Stimulated activated naive CD8-positive, alpha-beta T cell treated with anti-CD3 and anti-CD28 coated beads, Interleukin-15, amount 100 ng/mL, for 72 hours (primary cell): ENCODE results near the gene ELK1.

ENCODE experiments used
- ATAC-seq: fragments of 150-1000 bp; cut with Tn5 transposase; 2 replicates; pipeline ENCODE4 v1.10.0; 2021; ENCODE audit warnings: mild to moderate bottlenecking, moderate library complexity
- DNase-seq, 2 donors: peaks; one replicate each; pipeline ENCODE4 v3.0.0; 2021 to 2022
- H3K27ac Mint-ChIP-seq, 2 donors: one replicate each; pipeline ENCODE4 v1.8.0; 2022; ENCODE audit warnings: mild to moderate bottlenecking in 2 of 2, mixed read lengths in 2 of 2, moderate library complexity in 2 of 2
- H3K27me3 Mint-ChIP-seq: one replicate; pipeline ENCODE4 v1.8.0; 2022; ENCODE audit warnings: mixed read lengths
- H3K4me1 Mint-ChIP-seq: one replicate; pipeline ENCODE4 v1.8.0; 2022; ENCODE audit warnings: mild to moderate bottlenecking, mixed read lengths
- H3K4me3 Mint-ChIP-seq, 2 donors: one replicate each; pipeline ENCODE4 v1.8.0; 2022; ENCODE audit warnings: mild to moderate bottlenecking in 2 of 2, mixed read lengths in 2 of 2, moderate library complexity in 1 of 2
- H3K9me3 Mint-ChIP-seq, 2 donors: one replicate each; pipeline ENCODE4 v1.8.0; 2022; ENCODE audit warnings: mixed read lengths in 2 of 2

Gene ELK1

DNA sequence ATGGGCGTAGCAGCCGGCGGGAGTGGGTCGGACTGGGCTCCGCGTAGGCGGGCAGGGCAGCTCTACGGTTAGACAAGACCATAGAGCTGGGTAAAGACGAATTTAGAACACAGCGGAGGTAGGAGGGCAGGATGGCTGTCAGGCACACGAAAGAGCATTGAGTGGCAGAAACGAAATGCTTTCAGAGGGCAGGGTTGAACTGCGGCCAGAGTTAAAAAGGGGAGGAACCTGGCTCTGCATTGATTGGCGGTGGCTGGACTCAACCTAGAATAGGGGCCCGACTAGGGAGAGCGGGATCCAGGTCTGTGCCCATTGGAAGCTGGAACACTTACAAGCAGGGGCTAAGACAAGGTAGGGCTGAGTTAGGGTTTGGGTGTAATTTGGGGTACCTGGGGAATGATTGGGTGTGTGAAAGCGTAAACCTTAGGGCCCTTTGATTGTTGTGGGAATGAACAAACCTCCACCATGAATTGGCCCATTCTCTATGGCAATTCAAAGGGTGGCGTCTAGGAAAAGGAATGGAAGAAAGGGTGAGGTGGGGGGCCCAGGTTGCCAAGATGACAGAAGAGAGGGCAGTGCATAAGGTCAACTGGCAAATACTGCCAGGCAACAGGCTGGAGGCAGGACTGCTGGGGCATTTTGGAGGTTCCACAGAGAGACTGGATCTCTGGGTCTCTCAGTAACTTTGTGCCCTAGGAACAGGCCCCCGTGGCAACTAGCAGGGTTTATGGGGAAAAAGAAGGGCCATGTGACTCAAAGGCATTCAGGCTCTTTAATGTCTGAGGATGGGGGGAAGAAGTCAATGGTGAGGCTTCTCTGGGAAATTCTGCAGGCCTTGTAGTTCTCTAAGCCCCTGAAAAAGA, 911 bp upstream of the ELK1 start:
- no peaks in the 10 kb centered on the region for H3K27me3 Mint-ChIP-seq
- peaks cover 64% of the 10 kb centered on the region for H3K4me1 Mint-ChIP-seq
- H3K27ac Mint-ChIP-seq, result peak overlapping the region; percentile 91 to 98

DNA sequence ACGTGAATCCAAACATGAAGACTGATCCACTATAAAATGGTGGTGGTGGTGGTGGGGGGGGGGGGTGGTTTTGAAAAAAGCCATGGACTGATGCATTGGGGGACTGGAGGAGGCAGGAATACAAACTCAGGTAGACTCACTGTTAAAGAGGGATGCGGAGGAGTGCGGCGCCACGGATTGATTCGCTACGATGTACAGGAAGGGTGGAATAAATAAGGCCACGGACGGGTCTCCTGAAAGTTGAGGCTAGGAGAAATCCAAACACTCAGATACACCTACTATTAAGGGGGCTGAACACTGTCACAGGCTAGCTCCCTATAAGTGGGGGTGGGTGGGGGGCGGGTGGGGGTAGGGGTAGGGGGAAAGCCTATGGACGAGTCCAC, 591 bp downstream of the ELK1 start:
- H3K9me3 Mint-ChIP-seq, result no peaks in the 10 kb centered on the region
- ATAC-seq (no peak), DNase-seq (no peak)
- H3K27ac Mint-ChIP-seq, result peak overlapping the region; percentile 76 to 97
- peaks cover 68% of the 10 kb centered on the region for H3K4me1 Mint-ChIP-seq
- peak overlapping the region; percentile 91 to 96 for H3K4me3 Mint-ChIP-seq
- no peaks in the 10 kb centered on the region for H3K27me3 Mint-ChIP-seq

More for the DNA sequence above, 911 bp upstream of the ELK1 start:
- peak overlapping the region; percentile 91 to 94 for H3K4me3 Mint-ChIP-seq
- no peaks in the 10 kb centered on the region for H3K9me3 Mint-ChIP-seq
- ATAC-seq (no peak), DNase-seq (no peak)

DNA sequence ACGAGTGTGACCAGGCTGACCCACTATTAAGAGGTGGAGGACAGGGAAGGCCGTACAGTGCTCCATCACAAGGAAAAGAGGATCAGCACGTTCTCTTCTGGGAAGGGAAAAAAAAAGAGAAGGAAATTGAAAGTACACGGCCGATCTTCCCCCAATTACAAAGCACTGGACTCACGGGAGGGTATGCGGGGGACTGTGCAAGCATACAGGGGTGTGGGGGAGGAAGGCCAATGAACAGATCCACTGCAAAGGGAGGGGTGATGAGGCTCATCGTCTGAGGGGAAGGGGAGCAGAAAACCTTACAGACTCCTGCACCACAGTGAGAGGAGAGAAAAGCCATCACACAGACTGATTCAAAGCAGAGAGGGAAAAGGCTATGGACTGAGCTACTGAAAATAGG, 1.1 kb downstream of the ELK1 start:
- DNase-seq, result no peak
- H3K27ac Mint-ChIP-seq, result peak overlapping the region; percentile 93 to 97
- H3K9me3 Mint-ChIP-seq, result no peaks in the 10 kb centered on the region
- ATAC-seq, result no peak
- peaks cover 73% of the 10 kb centered on the region for H3K4me1 Mint-ChIP-seq
- H3K4me3 Mint-ChIP-seq, result peak overlapping the region; percentile 82 to 96
- no peaks in the 10 kb centered on the region for H3K27me3 Mint-ChIP-seq

DNA sequence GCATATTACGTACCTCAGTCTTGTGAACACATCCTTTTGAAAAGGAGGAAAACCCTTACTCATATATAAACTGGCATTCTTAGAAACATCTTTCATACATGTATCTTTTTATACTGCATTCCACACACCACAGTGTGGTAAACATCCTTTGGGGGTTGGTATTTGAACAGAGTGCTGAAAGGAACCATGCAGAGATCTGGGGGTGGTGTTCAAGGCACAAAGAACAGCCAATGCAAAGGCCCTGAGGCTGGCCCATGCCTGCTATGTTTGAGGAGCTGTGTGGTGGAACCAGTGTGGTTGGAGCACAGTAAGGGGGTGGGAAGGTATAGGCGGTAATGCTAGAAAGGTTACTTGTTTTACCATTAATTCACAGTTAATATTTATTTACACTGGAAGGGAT, 2.0 kb downstream of the ELK1 start:
- H3K9me3 Mint-ChIP-seq, result no peaks in the 10 kb centered on the region
- H3K4me1 Mint-ChIP-seq, result peaks cover 76% of the 10 kb centered on the region
- no peaks in the 10 kb centered on the region for H3K27me3 Mint-ChIP-seq
- DNase-seq (no peak), ATAC-seq (no peak)
- H3K4me3 Mint-ChIP-seq, result peak overlapping the region; percentile 82 to 96
- H3K27ac Mint-ChIP-seq, result peak overlapping the region in 1 of 2 donors; percentile 78

DNA sequence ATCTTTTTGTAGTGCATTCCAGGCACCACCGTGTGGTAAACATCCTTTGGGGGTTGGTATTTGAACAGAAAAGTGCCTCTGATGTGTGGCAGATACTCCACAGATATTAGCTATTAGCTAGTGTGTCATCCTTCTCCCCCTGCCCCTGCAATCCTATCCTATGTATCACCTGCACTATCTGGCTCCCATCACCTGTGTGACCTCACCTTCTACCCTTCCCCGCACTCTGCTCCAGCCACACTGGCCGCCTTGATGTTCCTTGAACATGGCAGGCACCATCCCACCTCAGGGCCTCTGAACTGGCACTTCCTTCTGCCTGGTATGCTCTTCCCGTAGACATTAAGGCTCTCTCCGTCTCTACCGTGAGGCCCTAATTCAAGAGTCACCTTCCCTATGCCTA, 3.7 kb downstream of the ELK1 start:
- Mint-ChIP-seq H3K4me1 (peaks cover 63% of the 10 kb centered on the region), H3K9me3 (no peaks in the 10 kb centered on the region), H3K4me3 (no peak overlapping the region), H3K27me3 (no peaks in the 10 kb centered on the region), H3K27ac (no peak overlapping the region)
- DNase-seq (no peak), ATAC-seq (no peak)

DNA sequence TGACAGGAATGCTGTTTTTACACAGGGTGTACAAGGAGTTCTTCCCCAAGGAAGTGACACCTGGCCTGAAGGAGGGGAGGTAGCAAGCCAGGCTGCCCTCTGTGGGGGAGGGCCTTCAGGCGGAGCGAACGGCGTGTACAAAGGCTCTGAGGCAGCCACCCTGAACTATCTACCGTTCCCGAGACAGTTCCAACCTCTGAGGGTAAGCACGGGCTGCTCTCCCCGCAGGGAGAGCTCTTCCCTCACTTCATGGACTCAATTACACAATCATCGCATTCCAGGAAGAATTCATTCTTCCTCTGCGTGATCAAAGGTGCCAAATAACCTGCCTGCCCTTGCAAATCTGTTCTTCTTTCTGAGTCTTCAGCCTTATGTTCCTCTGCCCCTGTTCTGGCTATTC, 4.8 kb downstream of the ELK1 start:
- H3K27ac Mint-ChIP-seq, result no peak overlapping the region
- no peaks in the 10 kb centered on the region for H3K9me3 Mint-ChIP-seq
- no peak overlapping the region for H3K4me3 Mint-ChIP-seq
- DNase-seq (no peak), ATAC-seq (no peak)
- peaks cover 53% of the 10 kb centered on the region for H3K4me1 Mint-ChIP-seq
- no peaks in the 10 kb centered on the region for H3K27me3 Mint-ChIP-seq

DNA sequence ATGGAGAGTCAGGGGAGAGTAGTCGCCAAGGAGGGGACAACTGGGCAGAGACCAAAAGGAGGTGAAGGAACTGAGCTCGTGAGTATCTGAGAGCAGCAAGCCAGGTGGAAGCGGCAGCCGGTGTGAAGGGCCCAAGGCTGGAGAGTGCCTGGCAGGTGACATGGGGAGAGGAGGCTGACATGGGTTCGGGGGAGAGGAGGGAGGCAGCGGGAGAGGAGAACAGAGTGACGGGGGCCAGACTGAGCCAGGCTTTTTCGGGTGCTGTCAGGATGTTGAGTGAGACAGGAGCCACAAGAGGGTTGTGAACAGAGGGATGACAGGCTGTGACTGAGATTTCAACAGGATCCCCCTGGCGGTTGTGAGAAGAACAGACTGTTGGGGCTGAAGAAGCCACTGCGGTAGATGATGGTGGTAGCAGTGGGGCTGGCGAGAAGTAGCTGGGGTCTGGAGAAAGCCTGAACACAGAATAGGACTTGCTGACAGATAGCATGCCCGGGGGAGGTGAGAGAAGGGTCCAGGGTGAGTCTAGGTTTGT, 5.7 kb downstream of the ELK1 start:
- Mint-ChIP-seq H3K27ac (no peak overlapping the region), H3K9me3 (peaks cover 0 to 6% of the 10 kb centered on the region in 2 donors), H3K4me3 (no peak overlapping the region), H3K27me3 (no peaks in the 10 kb centered on the region), H3K4me1 (peaks cover 54% of the 10 kb centered on the region)
- DNase-seq (no peak), ATAC-seq (no peak)

DNA sequence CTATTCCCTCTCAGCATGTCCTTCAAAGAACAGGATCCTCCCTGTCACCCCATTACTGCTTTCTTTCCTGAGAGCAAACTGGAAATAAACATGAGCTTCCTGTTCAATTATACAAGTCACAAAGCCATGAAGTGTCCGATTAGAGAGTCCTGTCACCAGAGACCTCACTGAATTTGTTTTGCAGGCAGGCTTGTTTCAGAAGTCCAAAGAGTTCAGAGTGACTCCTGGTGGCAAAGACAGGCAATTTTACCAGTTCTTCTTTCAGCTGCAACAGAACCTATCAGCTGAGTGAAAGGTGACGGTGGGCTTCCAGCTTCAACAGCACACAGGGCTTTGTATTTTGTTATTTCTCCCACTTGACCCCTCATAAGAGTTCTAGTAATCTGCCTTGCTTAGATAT, 6.4 kb downstream of the ELK1 start:
- no peak for ATAC-seq
- H3K27me3 Mint-ChIP-seq, result no peaks in the 10 kb centered on the region
- H3K9me3 Mint-ChIP-seq, result peaks cover 0 to 8% of the 10 kb centered on the region in 2 donors
- DNase-seq, result no peak
- no peak overlapping the region for H3K27ac Mint-ChIP-seq
- H3K4me1 Mint-ChIP-seq, result peaks cover 55% of the 10 kb centered on the region
- no peak overlapping the region for H3K4me3 Mint-ChIP-seq

DNA sequence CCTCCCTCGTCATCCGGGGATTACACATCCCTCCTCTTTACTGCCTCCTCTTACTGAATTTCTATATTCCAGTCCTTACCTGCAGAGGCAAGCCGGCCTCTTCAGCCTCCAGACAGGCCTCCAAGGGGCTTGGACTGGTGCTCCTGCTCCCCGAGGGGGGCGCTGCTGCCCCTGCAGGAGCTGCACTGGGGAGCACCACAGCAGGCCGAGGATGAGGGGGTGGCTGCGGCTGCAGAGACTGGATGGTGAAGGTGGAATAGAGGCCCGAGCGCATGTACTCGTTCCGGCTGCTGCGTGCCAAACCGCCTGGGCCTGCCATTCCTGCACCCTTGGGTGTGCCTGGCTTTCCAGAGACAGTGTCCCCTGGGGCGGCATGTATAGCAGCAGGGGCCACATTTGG, 11.5 kb downstream of the ELK1 start:
- Mint-ChIP-seq H3K9me3 (peaks cover 0 to 8% of the 10 kb centered on the region in 2 donors), H3K27ac (peak overlapping the region in 1 of 2 donors; percentile 13), H3K4me3 (peak overlapping the region in 1 of 2 donors; percentile 9), H3K4me1 (peaks cover 40% of the 10 kb centered on the region), H3K27me3 (no peaks in the 10 kb centered on the region)
- no peak for DNase-seq
- no peak for ATAC-seq

DNA sequence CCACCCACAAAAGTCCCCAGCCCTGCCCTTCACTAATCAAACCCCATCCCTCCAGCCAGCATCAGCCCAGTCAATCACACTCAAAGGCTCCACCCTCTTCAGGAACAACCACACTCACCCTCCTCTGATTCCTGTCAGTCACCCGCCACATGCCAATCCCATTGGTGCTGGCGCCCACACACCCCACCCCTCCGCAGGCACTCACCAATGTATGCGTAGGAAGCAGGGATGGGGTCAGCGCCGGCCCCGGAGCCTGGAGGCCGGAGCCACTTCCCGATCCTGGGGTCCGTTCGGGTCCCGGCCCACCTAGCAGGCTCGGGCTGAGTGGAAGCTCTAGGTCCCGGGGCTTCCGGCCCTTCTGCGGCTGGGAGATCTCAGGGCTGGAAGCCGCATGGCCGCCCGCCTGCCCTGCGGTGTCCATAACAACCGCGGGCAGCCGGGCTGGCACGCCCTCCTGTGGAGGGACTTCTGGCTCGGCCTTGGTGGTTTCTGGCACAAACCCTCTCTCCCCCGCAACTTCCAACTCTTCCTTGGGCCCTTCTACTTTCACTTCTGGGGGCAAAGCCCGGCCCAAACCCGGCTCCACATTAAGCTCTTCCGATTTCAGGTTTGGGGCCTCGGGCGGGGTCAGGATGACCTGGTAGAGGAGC, 12.7 kb downstream of the ELK1 start:
- H3K4me3 Mint-ChIP-seq, result peak overlapping the region; percentile 40 to 43
- ATAC-seq (peak; percentile 51), DNase-seq (no peak)
- H3K27me3 Mint-ChIP-seq, result no peaks in the 10 kb centered on the region
- peaks cover 40% of the 10 kb centered on the region for H3K4me1 Mint-ChIP-seq
- H3K9me3 Mint-ChIP-seq, result peaks cover 0 to 8% of the 10 kb centered on the region in 2 donors
- H3K27ac Mint-ChIP-seq, result peak overlapping the region in 1 of 2 donors; percentile 28

DNA sequence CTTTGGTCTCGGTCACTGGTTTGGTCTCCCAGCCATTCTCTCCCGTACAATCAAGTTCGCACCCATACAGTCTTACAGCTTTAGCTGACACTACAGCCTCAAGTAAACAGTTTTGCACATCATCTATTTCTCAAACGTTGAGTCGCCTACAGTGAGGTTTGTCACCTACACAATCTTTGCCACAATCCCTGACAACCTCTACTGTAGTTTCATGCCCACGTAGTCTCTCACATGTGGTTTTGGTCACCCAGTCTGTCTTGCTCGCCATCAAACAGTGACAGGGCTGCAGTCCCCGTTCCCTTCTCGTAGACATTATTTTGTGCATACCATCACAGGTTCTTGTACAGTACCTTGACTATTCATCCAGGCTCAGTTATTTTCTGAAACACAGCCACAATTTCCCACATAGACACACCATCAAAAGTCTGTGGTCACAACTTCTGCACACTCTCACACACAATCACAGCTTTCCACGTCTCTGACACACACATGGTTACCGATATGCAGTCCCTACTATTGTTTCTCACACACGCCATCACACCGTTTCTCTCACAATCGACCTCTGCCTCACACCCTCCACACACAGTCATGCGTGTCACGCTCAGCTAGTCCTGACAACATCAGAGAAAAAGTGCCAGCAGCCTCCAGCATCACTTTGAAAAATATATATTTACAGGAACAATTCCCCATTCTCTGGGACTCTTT, 15.3 kb downstream of the ELK1 start:
- Mint-ChIP-seq H3K27me3 (no peaks in the 10 kb centered on the region), H3K9me3 (peaks cover 0 to 5% of the 10 kb centered on the region in 2 donors), H3K4me3 (no peak overlapping the region), H3K4me1 (peaks cover 43% of the 10 kb centered on the region), H3K27ac (no peak overlapping the region)
- peak; percentile 89 for ATAC-seq
- peak in 1 of 2 donors; percentile 52 for DNase-seq

DNA sequence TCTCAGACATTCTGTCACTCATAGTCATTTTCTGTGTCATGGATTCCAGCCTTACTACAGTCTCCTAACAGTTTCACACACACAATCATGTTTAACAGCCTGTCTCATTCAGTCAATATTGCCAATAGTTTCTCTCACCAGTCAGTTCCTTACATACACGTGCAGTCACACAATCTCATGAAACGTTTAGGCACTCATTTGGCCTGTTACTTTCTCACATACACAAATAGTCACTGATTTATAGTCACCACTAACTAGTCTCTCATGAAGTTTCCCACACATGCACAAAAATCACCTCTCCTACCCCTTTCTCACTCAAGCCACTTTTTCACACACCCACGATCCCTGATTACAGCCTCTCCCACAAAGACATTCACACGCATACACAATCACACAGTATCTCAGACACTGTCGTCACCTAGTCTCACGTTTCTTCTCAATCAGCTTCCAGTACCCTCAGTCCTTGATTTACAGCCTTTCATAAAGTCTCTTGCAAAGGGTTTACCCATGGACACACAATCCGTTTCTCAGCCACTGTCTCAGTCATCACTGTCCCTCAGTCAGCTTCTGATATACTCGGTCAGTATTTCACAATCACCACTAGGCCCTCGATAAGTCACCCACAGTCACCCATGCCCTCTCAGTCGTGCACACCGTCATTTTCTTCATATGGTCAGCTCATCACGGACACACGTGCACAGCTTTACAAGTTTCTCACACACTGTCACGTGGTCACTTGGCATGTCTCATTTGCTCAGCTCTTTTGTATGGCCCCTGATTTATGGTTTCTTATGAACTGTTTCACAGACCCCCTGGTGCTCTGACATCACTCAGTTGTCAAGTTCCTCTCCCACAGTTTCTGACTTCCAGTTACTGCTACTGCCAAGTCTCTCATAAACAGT, 16.4 kb downstream of the ELK1 start:
- H3K9me3 Mint-ChIP-seq, result no peaks in the 10 kb centered on the region

DNA sequence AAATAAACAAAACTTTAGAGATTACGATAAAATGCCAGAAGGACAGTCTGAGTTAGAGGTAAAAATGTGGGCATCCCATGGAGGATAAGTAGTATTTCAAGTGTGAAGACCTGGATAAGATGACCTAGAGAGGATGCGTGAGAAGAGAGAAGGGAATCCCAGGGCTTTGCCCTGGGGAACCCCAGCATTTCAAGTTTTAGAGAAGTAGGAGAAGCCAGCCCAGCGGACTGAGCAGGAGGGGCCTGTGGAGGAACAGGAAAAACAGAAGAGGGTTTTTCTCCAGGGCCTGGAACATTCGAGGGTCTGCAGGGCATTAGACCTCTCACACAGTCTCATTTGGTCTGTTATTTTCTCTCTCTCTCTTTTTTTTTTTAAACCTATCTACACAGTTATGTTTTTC, 17.7 kb downstream of the ELK1 start:
- Mint-ChIP-seq H3K27ac (no peak overlapping the region), H3K4me3 (no peak overlapping the region), H3K9me3 (no peaks in the 10 kb centered on the region), H3K4me1 (peaks cover 44% of the 10 kb centered on the region), H3K27me3 (no peaks in the 10 kb centered on the region)
- no peak for DNase-seq
- ATAC-seq, result no peak

More for the DNA sequence above, 16.4 kb downstream of the ELK1 start:
- no peak overlapping the region for H3K4me3 Mint-ChIP-seq
- DNase-seq (no peak), ATAC-seq (no peak)
- H3K27me3 Mint-ChIP-seq, result no peaks in the 10 kb centered on the region
- peaks cover 44% of the 10 kb centered on the region for H3K4me1 Mint-ChIP-seq
- H3K27ac Mint-ChIP-seq, result no peak overlapping the region

DNA sequence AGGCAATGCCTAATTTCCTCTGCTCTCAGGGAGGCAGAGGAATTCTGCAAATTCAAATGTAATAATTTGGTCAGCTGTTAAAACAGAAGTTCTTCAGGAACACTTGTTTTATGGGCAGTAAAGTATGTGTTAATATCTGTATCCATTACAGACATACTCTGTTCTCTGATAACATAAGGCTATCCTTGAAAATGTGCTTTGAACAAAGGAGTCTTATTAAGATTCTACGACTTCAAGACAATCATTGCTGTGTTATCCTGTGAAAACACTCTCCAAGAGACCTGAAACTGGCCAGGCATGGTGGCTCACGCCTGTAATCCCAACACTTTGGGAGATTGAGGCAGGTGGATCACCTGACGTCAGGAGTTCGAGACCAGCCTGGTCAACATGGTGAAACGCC, 18.7 kb downstream of the ELK1 start:
- Mint-ChIP-seq H3K9me3 (no peaks in the 10 kb centered on the region), H3K4me1 (peaks cover 36% of the 10 kb centered on the region), H3K27ac (no peak overlapping the region), H3K4me3 (no peak overlapping the region), H3K27me3 (no peaks in the 10 kb centered on the region)
- no peak for DNase-seq
- no peak for ATAC-seq
